SK-N-SH treated with all-trans-retinoic acid at 6 μM for 48 hours (cell line): ENCODE data around the gene IDI2.
A peak's percentile ranks its signal among the peaks of the same experiment; 100 is the strongest.

Experiments
- ATAC-seq: fragments of 200-7000 bp; cut with Tn5 transposase; 3 replicates; pipeline ENCODE4 v1.9.1; 2020; ENCODE audit warnings: mild to moderate bottlenecking, moderate library complexity
- ARNTL ChIP-seq: fragments of 450-650 bp; formaldehyde crosslinking; IDR thresholded peaks from 2 replicates; pipeline ENCODE4 v1.5.0; 2020; ENCODE audit warnings: low read depth, mild to moderate bottlenecking, moderate library complexity, borderline replicate concordance
- BACH2 ChIP-seq: fragments of 250-450 bp; sonication (Bioruptor Pico); IDR thresholded peaks from 2 replicates; pipeline ENCODE4 v1.9.0; 2021; ENCODE audit warnings: mild to moderate bottlenecking, borderline replicate concordance
- CSDC2 ChIP-seq: fragments of 250-450 bp; sonication (Bioruptor Pico); IDR thresholded peaks from 2 replicates; pipeline ENCODE4 v1.5.0; 2020; ENCODE audit warnings: mild to moderate bottlenecking, moderate library complexity
- CSRNP3 ChIP-seq: fragments of 250-450 bp; sonication (Bioruptor Pico); IDR thresholded peaks from 2 replicates; pipeline ENCODE4 v1.5.1; 2021; ENCODE audit warnings: mild to moderate bottlenecking, moderate library complexity
- ESRRG ChIP-seq: fragments of 250-450 bp; sonication (Bioruptor Pico); IDR thresholded peaks from 2 replicates; pipeline ENCODE4 v1.6.1; 2021; ENCODE audit warnings: mild to moderate bottlenecking
- GLIS3 ChIP-seq: fragments of 250-450 bp; sonication (Bioruptor Pico); IDR thresholded peaks from 2 replicates; pipeline ENCODE4 v1.5.0; 2020; ENCODE audit warnings: mild to moderate bottlenecking, moderate library complexity
- ISL1 ChIP-seq: fragments of 250-450 bp; sonication (Bioruptor Pico); IDR thresholded peaks from 2 replicates; pipeline ENCODE4 v2.1.2; 2022; ENCODE audit warnings: mild to moderate bottlenecking, moderate library complexity
- OSR1 ChIP-seq: fragments of 250-450 bp; sonication (Bioruptor Pico); IDR thresholded peaks from 2 replicates; pipeline ENCODE4 v1.8.0; 2022; ENCODE audit warnings: moderate library complexity, mild to moderate bottlenecking, inconsistent platforms
- POU6F1 ChIP-seq: fragments of 250-450 bp; sonication (Bioruptor Pico); IDR thresholded peaks from 2 replicates; pipeline ENCODE4 v1.8.0; 2021; ENCODE audit warnings: low read depth, mild to moderate bottlenecking, moderate library complexity, borderline replicate concordance
- PPARA ChIP-seq: fragments of 250-450 bp; sonication (Bioruptor Pico); IDR thresholded peaks from 2 replicates; pipeline ENCODE4 v1.5.0; 2020; ENCODE audit warnings: mild to moderate bottlenecking, borderline replicate concordance
- TCF4 ChIP-seq: fragments of 250-450 bp; sonication (Bioruptor Pico); IDR thresholded peaks from 2 replicates; pipeline ENCODE4 v1.8.0; 2021; ENCODE audit warnings: mild to moderate bottlenecking, moderate library complexity, borderline replicate concordance
- ZC3H10 ChIP-seq: fragments of 250-450 bp; sonication (Bioruptor Pico); IDR thresholded peaks from 2 replicates; pipeline ENCODE4 v1.5.1; 2021; ENCODE audit warnings: mild to moderate bottlenecking, moderate library complexity
- ZFP3 ChIP-seq: fragments of 250-450 bp; sonication (Bioruptor Pico); IDR thresholded peaks from 2 replicates; pipeline ENCODE4 v1.5.0; 2020; ENCODE audit warnings: mild to moderate bottlenecking, moderate library complexity
- ZFP30 ChIP-seq: fragments of 450-650 bp; formaldehyde crosslinking; IDR thresholded peaks from 2 replicates; pipeline ENCODE4 v1.5.0; 2022; ENCODE audit warnings: mild to moderate bottlenecking, moderate library complexity
- ZNF565 ChIP-seq: fragments of 450-650 bp; formaldehyde crosslinking; conservative IDR thresholded peaks from 2 replicates; pipeline ENCODE4 v1.5.0; 2020; ENCODE audit warnings: low read depth, mild to moderate bottlenecking, moderate library complexity
- ZNF8 ChIP-seq: fragments of 450-650 bp; formaldehyde crosslinking; IDR thresholded peaks from 2 replicates; pipeline ENCODE4 v1.5.0; 2020; ENCODE audit warnings: mild to moderate bottlenecking, moderate library complexity
- TF ChIP-seq, protein P1 (sequence below): fragments of 250-450 bp; sonication (Bioruptor Pico); IDR thresholded peaks from 2 replicates; pipeline ENCODE4 v1.5.0; 2020; ENCODE audit warnings: mild to moderate bottlenecking, moderate library complexity
- TF ChIP-seq, protein P2 (sequence below): fragments of 250-450 bp; sonication (Bioruptor Pico); IDR thresholded peaks from 2 replicates; pipeline ENCODE4 v1.5.1; 2020; ENCODE audit warnings: low read depth, mild to moderate bottlenecking, moderate library complexity

IDI2 gene

DNA sequence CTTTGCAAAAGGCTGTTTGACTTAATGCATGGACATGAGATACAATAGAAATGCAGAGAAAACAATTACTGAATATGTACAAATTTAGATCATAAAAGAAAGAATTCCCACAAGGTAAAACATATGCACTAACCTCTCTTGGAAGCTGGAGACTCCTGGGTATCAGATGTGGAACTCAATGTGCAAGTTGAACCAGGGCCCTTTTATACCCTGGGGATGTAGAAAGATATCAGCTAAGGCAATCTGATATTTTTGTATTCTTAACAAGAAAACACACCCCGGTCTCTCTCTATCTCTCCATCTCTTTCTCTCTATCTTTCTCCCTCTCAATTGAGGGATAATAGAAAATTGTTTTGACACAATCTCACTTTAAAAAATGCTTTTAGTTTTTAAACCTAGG, at the start of gene IDI2:
Gene IDI2 (minus strand): TSS at position 177 of the 400 bp plus-strand sequence. CDS start 1,136 bp downstream, outside the sequence.
- TF ChIP-seq POU6F1 (no peak), ESRRG (CRISPR knock-in tag) (no peak), PPARA (no peak), GLIS3 (CRISPR knock-in tag) (no peak), OSR1 (CRISPR knock-in tag) (no peak), ARNTL (no peak), ZC3H10 (CRISPR knock-in tag) (no peak), ZNF8 (CRISPR knock-in tag) (no peak), CSDC2 (CRISPR knock-in tag) (no peak), ISL1 (CRISPR knock-in tag) (no peak), ZFP3 (CRISPR knock-in tag) (no peak), ZNF565 (CRISPR knock-in tag) (no peak)
- TF ChIP-seq, protein P1, sequence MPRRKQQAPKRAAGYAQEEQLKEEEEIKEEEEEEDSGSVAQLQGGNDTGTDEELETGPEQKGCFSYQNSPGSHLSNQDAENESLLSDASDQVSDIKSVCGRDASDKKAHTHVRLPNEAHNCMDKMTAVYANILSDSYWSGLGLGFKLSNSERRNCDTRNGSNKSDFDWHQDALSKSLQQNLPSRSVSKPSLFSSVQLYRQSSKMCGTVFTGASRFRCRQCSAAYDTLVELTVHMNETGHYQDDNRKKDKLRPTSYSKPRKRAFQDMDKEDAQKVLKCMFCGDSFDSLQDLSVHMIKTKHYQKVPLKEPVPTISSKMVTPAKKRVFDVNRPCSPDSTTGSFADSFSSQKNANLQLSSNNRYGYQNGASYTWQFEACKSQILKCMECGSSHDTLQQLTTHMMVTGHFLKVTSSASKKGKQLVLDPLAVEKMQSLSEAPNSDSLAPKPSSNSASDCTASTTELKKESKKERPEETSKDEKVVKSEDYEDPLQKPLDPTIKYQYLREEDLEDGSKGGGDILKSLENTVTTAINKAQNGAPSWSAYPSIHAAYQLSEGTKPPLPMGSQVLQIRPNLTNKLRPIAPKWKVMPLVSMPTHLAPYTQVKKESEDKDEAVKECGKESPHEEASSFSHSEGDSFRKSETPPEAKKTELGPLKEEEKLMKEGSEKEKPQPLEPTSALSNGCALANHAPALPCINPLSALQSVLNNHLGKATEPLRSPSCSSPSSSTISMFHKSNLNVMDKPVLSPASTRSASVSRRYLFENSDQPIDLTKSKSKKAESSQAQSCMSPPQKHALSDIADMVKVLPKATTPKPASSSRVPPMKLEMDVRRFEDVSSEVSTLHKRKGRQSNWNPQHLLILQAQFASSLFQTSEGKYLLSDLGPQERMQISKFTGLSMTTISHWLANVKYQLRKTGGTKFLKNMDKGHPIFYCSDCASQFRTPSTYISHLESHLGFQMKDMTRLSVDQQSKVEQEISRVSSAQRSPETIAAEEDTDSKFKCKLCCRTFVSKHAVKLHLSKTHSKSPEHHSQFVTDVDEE (CRISPR knock-in tag): no peak
- TF ChIP-seq, all 23 proteins: peak for 0
- no peak for ATAC-seq

DNA sequence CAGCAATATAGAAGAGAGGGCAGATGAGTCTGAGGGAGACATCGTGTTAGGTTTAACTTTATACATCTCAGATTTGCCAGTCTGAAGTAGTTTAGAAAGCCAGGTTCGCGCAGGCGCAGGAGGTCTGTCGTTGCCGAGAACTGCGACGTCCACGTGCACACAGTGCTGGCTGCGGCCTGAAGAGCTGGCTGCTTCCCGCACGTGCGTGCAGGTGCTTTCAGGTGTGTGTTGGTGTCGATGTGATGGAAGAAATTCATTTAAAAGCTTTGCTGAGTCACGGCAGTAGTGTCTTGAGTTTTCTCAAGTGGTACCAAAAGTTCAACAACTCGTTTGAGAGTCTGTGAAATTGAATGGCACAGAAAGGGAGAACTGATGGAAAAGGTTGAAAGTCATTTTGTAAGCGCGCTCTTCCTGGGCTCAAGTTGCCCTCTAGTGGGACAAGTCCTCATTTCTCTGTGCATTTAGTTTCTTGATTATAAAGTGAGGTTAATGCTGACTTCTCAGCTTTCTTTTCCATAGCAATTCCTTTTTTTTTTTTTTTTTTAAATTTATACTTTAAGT, 49.2 kb upstream of the IDI2 start:
- TF ChIP-seq OSR1 (CRISPR knock-in tag): no peak
- no peak for TF ChIP-seq BACH2 (CRISPR knock-in tag)
- no peak for TF ChIP-seq GLIS3 (CRISPR knock-in tag)
- TF ChIP-seq, all 23 proteins: peak for 0
- peak; percentile 32; the same call in 1 of the 3 replicates for ATAC-seq

- ATAC-seq: no peak; the same call in 2 of the 3 replicates
- TF ChIP-seq PPARA (no peak), TCF4 (CRISPR knock-in tag) (no peak), OSR1 (CRISPR knock-in tag) (no peak), ISL1 (CRISPR knock-in tag) (no peak), ZNF8 (CRISPR knock-in tag) (no peak)
- TF ChIP-seq, protein P1 (CRISPR knock-in tag): no peak
- TF ChIP-seq, protein P2, sequence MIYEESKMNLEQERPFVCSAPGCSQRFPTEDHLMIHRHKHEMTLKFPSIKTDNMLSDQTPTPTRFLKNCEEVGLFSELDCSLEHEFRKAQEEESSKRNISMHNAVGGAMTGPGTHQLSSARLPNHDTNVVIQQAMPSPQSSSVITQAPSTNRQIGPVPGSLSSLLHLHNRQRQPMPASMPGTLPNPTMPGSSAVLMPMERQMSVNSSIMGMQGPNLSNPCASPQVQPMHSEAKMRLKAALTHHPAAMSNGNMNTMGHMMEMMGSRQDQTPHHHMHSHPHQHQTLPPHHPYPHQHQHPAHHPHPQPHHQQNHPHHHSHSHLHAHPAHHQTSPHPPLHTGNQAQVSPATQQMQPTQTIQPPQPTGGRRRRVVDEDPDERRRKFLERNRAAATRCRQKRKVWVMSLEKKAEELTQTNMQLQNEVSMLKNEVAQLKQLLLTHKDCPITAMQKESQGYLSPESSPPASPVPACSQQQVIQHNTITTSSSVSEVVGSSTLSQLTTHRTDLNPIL (CRISPR knock-in tag): no peak
Observed at GRCh38 chr10:1074052-1074747, 48.5 kb upstream of the IDI2 start.

- TF ChIP-seq, protein P2 (CRISPR knock-in tag): no peak
- TF ChIP-seq OSR1 (CRISPR knock-in tag) (no peak), ZNF8 (CRISPR knock-in tag) (no peak), CSRNP3 (no peak), ZFP30 (no peak), ESRRG (CRISPR knock-in tag) (no peak), POU6F1 (no peak)
- ATAC-seq: no peak
Observed at GRCh38 chr10:1070919-1071318, 45.3 kb upstream of the IDI2 start.
